Glomerular visceral epithelial cell (primary cell): ENCODE results near the gene MRPL3.
"Not testable (repeated sequence)": the region's sequence is repeated elsewhere in the genome, so short reads cannot be mapped to it uniquely, and the experiment has no call there.

Experiments used
- DNase-seq: peaks from one replicate; pipeline ENCODE4 v3.0.0-alpha.2; 2016; ENCODE audit errors: extremely low spot score

MRPL3 gene

DNA sequence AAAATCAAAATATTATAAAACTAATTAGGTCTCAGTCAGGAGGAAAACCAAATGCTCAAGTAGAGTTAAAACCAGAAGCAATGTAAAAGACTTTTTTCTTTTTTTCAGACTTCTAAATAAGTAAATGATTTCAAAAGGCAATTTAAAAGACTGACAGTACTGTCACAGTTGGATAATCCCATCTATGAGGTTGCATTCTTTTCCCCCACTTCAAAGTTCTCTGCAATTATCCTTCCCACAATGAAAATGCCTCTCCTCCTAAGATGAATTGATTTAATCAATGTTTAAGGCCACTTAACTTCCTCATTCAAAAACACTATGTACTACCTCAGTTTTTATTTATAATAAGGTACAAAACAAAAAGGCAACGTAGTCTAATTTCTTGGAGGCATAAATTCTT lies 8.1 kb downstream of the MRPL3 start:
- peak; percentile 34 for DNase-seq

DNA sequence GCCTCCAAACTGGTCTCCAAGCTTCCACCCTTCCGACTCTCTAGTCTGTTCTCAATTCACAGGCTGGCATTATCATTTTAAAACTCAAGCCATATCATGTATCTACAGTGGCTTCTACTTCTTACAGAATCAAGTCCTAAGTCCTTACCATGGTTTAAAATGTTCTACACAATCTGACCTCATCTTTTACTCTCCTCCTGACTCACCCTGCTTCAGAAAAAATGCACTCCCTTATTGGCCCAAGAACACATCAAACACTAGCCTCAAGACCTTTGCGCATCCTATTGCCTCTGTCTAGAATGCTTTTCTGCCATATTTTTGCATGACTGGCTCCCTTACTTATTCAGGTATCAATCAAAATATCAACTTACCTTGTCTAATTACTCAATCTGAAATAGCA lies 11.0 kb downstream of the MRPL3 start:
- no peak for DNase-seq

DNA sequence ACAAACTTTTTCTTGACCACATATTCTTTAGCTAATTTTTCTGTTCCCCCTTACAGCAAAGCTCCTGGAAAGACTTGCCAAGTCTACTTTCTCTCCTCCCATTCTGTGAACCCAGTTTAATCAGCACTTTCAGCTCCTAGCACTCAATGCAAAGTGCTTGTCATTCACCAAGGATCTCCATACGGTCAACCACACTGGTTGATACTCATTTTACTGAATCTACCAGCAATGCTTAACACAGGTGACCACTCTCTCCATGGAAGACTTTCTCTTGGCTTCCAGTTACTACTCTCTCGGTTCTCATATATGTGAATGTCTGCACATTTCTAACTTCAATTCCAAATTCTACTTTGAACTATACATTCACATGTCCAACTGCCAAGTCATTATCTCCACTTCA lies 11.7 kb downstream of the MRPL3 start:
- no peak for DNase-seq

- not testable (repeated sequence) for DNase-seq
These were observed 16.2 kb downstream of the MRPL3 start for GRCh38 chr3:131486545-131486944.

GRCh38 chr3:131485119-131485518 lies 17.7 kb downstream of the MRPL3 start:
- no peak for DNase-seq

DNA sequence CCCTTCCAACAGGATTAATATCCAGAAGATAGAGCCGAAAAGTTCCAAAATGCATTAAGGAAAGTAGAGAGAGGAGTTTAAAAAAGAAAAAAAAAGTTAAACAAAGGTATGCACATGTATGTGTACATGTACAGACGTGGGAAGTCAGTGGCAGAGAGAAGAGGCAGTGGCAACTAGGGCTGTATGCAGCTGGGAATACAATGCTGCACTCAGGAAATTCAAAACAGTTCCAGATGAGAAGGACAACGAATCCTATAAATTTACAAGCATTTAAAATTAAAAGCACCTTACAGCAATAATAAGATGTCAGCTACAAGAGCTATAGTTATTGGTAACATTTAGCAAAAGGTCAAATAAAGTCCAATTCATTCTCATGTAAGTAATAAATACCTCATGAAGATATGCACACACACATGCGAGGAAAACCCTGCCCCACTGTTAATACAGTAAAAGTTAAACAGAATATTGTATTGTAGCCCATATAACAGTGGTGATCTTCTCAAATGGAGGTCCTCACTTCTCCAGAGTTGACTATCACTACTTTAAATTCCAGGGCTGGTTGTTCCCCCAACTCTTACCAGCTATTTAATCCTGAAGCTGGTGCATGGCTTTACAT lies 18.2 kb downstream of the MRPL3 start:
- no peak for DNase-seq

DNA sequence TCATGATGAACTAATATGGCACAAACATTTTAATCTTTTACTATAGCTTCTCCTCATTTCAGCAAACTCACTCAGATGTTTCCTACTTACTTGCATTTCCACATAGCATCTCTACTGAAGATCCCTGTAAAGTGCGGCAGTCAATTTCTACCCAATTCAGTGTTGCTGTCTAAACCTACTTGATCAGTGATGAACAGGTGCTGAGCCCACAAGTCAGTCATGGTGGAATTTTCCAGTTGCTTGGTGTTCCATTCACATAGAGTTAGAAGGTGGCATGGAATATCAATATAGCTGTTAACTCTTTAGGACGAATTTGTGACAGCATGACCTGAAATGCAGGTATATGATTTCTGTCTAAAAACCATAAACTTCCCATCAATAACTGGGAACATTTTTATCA lies 22.7 kb downstream of the MRPL3 start:
- no peak for DNase-seq

GRCh38 chr3:131477813-131478212 lies 25.0 kb downstream of the MRPL3 start:
- no peak for DNase-seq

DNA sequence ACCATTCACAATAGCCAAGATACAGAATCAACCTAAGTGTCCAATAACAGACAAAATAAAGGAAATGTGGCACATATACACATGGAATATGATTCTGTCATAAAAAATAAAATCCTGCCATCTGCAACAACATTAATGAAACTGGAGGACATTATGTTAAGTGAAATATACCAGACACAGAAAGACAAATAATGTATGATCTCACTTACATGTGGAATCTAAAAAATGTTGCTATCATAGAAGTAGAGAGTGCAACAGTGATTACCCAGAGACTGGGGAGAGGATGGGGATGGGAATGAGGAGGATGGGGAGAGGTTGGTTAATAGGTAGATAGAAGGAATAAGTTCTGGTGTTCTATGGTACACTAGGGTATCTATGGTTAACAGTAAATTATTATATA lies 28.7 kb downstream of the MRPL3 start:
- DNase-seq: no peak

DNA sequence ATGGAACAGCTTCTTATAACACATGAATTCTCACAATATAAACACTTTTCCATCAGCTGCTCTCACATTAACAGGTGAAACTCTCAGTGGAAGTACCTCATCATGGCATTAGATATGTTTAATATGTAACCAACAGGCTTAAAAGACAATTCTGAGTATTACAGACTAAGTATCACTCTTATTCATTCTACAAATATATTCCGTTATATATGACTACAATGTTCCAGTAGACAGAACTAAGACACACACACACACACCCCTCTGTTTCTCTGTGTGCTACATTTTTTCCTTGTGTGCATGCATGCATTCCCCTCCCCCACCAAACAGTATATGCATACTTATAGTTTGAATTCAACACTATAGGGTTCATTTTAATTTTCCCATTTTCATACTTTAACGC lies 32.4 kb downstream of the MRPL3 start:
- no peak for DNase-seq

GRCh38 chr3:131458653-131459052 lies 44.1 kb downstream of the MRPL3 start:
- DNase-seq: no peak

GRCh38 chr3:131457220-131457619 lies 45.6 kb downstream of the MRPL3 start:
- no peak for DNase-seq

GRCh38 chr3:131454501-131454900 lies 48.3 kb downstream of the MRPL3 start:
- DNase-seq: no peak

DNA sequence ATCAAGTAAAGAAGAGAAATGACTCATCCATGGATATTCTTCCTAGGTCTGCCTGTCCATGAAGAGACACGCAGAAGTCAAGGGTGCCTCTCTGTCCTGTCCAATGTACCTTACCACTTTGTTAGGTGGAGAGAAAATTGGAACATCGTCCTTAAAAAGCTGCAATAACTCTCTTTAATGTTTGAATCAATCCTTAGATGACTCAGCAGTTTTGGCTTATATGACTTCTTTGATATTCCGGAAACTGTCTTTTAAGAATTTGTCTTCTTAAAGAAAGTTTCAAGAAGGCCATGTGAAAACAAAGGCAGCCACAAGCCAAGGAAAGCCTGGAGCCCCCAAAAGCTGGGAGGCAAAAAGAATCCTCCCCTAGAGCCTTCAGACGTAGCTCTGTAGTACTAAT lies 49.2 kb downstream of the MRPL3 start:
- no peak for DNase-seq

DNA sequence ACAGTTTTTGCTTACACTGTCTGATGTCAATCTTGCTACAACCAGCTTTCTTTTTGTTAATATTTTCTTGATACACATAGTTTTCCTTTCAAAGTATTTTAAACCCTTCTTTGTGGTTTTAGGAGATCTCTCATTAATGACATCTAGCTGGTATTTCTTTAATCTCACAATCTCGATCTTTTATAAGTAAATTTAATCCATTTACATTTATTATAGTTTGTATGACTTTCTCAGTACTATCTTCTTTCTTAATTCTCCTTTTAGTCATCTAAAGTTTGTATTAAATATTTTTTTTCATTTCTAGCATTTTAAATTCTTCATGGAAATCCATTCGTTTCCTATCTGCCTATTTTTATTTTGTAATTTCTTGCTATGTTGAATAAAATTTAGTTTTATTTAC lies 55.4 kb downstream of the MRPL3 start:
- DNase-seq: no peak

DNA sequence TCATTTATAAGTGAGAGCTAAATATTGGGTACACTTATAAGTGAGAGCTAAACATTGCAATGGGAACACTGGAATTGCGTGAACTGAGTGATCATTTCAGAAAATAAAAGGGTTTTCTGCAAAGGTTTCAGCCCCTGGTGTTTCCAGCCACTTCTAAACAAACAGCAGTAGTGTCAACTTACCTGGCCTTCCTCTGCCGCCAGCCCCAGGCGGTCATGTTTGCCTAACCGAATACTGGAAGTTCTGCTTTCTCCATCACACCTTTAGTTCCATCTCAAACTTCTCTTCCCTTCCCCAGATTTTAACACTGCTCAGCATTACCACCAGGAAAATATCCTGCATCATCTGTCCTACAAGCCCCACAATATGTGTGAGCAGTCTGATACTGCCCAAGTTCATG lies 58.6 kb downstream of the MRPL3 start:
- no peak for DNase-seq

GRCh38 chr3:131439084-131439483 lies 63.7 kb downstream of the MRPL3 start:
- DNase-seq: no peak

GRCh38 chr3:131435000-131435399 lies 67.8 kb downstream of the MRPL3 start:
- DNase-seq: no peak

GRCh38 chr3:131432441-131432840 lies 70.3 kb downstream of the MRPL3 start:
- DNase-seq: no peak

- no peak for DNase-seq
These were observed 71.0 kb downstream of the MRPL3 start for GRCh38 chr3:131431754-131432153.

DNA sequence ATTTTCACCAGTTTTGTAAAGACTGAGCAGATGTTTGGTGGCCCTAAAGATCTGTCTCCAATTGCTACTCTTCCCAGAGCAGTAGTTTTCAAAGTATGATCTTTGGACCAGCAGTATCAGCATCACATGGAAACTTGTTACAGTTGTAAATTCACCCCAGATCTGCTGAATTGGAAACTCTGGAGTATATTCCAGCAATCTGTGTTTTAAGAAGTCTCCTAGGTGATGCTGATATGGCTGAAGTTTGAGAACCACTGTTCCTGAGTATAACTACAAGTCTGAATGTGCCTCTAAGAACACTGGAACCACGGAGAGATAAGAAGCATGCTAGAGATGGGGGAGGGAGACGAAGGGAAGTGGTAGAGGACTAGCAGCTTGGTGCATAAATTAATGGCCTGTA lies 75.5 kb downstream of the MRPL3 start:
- DNase-seq: no peak

DNA sequence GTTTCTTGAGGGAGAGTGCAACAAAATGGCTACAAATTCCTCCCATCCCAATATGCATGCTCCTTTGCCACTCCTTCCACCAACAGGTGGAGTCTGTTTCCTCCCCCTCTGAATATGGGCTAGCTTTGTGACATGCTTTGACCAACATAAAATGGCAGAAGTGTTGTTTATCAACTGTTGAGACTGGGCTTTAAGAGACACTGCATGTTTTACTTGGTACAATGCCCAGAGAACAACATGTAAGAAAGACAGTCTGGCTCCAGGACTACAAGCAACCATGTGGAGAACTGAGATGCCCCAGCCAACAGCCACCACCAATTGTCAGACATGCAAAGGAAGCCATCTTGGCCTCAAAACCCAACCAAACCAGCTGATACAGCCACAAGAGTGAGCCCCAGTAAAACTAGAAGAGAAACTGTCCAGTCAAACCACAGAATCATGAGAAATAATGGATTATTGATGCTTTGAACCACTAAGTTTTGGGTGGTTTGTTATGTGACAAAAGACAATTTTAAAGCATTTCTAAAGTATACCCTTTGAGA lies 80.7 kb downstream of the MRPL3 start:
- no peak for DNase-seq

- no peak for DNase-seq
These were observed 81.5 kb downstream of the MRPL3 start for GRCh38 chr3:131421301-131421700.

DNA sequence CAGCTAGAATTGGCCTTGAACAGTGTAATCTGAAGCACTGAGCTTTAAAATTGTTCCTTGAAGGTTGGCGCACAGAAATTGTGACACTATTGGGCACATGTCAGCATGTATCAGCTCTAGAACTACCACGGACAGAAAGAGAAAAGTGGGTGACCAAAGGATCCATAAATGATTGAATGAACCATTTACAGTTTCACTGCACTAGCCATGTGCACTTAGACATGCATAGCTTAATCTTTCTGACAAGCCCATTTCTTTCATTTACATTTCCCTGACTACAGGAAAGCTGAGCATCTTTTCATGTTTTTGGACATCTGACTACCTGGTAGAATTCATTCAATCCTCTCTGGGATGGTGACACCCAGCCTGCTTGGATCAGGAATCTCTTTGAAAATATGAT lies 85.0 kb downstream of the MRPL3 start:
- no peak for DNase-seq
